NCI-H2196 (cell line): ENCODE data around the gene MIGA2.
A peak's percentile ranks its signal among the peaks of the same experiment; 100 is the strongest.

Experiments
- DNase-seq: peaks from one replicate; lab custom pipeline; 2025; ENCODE audit not compliant: unreplicated experiment; lab: John Stamatoyannopoulos, UW

MIGA2 gene

DNA sequence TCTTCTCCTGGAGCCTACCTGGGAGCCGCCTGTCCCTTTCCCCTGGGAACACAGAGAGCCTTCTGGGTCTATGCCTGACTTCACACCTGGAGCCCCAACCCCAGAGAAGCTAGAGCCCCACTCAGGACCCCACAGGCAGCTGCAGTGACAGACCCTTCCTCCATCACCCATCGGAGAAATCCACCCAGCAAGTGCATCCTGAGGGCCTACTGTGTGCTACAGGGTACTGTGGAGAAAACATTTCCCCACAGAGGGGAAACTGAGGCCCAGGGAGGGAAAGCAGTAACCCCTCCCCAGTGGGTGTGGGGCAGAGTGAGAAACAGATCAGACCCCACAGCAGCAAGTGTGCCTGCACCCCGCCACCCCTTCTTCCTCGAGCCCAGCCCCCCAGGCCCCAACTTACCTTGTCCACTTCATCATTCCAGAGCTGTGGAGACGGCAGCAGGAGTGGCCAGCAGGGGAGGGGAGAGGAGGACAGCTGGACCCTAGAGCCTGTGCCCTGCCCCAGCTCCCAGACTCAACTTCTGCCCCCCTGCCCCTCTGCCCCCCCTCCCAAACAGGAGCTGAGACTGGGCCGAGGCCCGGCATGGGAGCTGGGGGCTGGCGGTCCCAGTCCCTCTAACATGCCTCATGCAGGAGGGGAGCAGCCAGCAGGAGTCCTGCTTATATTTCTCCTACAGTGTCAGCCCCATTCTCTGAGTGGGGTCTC is 26.0 kb upstream of the MIGA2 start:
- DNase-seq: no peak

DNA sequence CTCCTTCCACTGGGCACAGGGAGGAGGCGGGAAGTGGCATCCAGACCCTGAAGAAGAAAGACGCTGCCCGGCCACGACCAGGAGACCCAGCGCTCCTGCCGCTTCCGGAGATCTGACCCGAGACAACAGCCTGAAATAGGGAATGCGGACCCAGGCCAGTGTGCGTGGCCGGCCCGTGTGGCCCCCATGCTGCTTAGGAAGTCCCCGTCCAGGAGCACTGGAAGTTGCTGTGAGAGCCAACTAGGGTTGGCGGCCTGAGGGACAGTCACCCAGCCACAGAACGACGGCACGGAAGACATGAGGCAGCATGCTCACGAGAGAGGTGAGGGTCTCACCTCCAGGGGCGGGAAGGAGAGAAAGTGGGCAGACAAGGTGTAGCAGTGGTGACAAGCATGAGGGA is 25.3 kb upstream of the MIGA2 start:
- DNase-seq: no peak

DNA sequence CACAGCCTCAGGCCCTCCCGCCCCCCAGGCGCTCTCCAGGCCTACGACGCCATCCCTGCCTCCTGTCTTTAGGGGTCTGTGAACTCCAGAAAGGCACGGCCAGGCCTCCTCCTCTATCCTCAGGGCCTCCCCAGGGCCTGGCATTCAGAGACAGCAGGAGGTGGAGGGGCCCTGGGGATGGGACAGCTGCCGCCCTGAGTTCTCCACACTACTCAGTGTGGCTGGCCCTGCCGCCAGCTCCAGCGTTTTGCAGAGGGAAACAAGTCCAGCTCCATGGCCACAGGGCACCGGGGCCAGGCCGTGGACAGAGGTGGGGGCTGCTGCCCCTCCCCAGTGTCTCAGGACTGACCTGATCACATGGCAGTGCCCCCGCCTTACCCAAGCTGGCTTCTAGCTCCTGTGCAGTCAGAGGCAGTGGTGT is 24.7 kb upstream of the MIGA2 start:
- no peak for DNase-seq

DNA sequence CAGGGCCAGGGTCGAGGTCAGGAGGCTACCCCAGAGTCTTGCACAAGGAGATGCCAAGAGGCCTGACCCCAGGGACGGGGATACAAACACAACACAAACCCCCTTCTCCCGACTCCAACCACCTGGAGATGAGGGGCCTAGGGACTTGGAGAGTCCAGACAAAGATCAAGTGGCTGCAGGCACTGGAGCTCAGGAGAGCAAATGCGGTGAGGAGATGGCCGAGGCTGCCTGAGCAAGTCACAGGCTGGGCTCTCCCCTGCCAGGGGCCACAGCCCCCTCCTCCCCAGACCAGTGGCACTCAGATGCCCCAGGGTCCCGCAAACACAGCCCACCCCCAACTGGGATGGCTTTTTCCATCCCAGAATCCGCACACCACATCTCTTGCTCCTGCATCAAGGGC is 24.1 kb upstream of the MIGA2 start:
- DNase-seq: no peak

DNA sequence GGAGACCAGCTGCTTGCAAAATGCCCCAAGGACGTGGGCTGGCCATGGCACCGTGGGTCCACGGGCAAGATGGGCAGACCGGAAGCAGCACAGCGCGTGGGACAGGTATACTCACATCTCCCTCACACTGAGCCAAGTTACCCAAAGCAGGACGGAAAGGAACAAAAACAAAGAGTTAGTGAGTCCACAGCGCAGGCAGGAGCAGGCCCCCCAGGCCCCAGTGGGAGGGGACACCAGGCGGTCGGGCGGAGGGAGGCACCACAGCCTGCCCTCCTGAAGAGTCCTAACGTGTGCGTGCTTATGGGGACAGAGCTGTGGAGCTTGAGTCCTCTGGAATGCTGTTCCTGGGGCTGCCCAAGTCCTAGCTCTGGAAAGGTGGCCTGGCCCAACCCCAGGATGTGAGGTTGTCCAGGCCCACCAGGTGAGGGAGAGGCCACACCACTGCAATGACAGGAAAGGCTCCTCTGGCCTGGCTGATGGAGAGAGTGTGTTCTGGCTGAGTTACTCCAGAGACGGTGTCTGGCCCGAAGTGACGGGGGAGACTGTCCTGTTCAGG is 23.5 kb upstream of the MIGA2 start:
- DNase-seq: no peak

DNA sequence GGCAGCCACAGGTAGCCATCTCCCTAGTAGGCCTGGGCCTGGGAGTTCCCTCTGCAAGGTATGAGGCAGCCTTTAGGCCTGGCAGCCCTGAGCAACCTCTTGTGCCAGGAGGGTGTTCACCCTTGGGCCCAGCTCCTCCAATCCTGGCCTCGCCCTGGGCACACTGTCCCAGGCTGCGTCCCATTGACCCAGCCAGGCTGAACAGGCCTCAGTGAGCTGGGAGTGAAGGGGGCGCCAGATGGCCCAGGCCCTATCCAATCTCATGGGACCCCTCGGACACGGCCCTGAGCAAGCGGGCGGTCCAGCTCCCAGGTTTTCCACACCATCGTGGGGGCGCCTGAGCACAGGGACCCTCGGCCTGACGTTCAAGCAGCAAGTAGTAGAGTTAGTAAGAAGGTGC is 22.8 kb upstream of the MIGA2 start:
- DNase-seq: no peak

DNA sequence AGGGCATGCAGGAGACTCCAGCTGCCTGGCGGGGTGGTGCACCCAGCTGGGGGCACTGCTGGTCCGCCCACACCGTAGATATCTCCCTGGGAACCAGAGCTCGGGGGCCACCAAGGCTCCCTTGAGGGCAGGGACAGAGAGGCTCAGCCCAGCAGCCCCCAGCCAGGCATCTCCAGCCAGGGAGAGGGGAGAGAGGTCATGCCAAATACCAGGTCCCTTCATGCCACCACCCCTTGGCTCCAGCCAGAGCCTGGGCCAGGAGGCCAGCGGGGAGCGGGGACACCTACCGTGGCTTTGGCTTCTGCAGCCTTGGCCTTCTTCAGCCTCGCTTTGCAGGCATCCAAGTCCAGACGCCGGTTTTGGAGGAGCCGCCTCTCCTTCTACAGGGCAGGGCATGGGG is 22.3 kb upstream of the MIGA2 start:
- DNase-seq: no peak

DNA sequence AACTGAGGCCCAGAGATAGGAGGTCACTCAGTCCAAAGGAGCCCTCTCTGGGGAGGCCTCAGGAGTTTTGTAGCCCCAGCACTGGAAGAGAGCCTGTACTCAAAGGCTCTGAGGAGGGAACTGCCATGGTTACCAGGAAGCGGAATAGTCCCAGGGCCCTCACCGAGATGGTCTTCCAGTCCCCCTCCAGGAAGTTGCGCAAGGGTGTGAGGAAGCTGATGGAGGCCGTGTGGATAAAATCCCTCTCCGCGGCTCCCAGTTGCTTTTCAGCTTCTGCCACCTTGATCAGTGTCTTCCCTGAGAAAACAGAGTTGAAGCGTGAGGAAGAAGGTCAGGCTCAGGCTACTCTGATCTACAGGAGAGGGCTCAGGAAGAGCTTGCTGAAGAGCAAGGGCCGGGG is 21.8 kb upstream of the MIGA2 start:
- no peak for DNase-seq

DNA sequence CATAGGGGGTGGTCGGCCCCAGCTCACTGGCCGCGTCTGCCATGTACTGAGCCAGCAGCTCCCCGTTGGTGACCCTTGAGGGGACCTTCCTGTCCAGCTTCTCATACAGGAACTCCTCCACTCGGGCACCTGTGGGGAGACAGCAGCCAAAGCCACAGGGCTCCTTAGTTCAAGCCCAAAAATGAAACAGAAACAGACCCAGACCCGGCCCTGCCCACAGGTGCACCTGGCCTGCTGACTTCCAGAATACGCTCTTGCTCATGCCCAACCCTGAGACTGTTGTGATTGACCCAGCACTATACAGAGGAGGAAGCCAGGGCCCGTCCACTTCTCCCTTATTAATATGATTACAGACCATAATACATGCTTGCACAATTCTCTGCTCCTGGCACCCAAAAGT is 15.3 kb upstream of the MIGA2 start:
- DNase-seq: no peak

DNA sequence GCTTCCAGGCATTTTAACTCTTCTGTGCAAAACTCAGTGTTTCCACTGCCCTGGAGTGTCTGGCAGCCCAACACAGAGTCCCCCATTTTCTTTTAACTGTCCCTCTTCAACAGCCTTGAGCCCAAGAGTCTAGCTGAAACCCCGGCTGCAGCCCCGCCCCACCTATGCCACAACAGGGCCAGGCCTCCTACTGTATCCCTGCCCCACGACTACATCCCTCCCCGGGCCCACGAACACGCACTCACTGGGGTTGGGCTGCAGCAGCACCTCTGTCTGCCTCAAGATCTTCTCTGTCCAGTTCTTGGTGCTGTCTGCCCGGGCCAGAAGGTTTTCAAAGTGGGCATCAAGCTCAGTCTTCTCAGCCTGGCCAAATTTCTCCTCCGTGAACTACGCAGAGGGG is 14.4 kb upstream of the MIGA2 start:
- DNase-seq: no peak

DNA sequence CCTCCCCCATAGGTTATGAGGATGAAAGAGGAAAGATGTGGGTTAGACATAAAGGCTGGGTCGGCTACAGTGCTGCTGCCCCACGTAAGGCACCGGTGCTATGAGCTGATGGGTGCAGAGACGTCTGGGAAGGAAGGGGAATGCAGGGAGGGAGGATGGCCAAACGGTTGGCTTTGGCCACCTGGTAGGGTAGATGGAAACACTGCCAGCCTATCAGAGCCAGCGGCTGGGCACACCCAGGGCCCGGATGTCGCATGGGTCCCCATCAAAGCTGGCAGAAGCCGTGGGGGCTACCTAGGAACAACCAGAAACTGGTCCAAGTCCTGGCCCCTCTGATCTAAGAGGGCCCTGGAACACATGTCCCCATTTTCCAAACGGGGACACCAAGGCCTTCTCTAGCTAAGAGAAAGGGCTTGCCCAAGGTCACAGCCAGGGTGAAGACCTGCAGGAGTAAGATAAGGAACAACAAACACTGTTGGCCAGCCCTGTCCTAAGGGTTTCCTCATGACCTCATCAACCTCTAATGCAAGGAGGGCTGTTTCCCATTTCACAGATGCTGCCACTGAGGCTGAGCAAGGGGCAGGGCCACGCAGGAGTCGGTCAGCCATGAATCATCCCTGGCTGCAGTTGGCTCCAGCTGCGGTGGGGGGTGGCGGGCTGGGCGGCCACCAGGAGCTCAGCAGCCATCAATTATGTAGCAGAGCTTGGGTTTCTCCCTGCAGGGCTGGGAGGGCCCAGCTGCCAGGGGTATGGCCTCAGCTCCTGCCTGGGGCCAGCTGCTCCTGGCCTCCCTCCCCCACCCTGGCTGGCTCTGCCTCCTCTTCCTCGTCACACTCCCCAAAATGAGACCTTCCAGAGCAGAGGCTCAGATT is 13.2 kb upstream of the MIGA2 start:
- peak; percentile 70 for DNase-seq

DNA sequence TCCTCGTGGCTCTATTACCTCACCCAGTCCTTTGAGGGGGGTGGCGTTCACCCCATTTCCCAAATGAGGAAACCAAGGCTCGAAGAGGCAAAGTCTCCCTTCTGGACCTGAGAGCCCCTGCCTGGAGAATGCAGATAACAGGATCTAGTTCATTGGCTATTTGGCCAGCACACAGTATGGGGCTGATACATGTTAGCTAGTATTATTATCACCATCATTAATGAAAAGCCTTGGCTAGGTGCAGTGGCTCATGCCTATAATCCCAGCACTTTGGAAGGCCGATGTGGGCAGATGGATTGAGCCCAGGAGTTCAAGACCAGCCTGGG is 12.6 kb upstream of the MIGA2 start:
- no peak for DNase-seq

DNA sequence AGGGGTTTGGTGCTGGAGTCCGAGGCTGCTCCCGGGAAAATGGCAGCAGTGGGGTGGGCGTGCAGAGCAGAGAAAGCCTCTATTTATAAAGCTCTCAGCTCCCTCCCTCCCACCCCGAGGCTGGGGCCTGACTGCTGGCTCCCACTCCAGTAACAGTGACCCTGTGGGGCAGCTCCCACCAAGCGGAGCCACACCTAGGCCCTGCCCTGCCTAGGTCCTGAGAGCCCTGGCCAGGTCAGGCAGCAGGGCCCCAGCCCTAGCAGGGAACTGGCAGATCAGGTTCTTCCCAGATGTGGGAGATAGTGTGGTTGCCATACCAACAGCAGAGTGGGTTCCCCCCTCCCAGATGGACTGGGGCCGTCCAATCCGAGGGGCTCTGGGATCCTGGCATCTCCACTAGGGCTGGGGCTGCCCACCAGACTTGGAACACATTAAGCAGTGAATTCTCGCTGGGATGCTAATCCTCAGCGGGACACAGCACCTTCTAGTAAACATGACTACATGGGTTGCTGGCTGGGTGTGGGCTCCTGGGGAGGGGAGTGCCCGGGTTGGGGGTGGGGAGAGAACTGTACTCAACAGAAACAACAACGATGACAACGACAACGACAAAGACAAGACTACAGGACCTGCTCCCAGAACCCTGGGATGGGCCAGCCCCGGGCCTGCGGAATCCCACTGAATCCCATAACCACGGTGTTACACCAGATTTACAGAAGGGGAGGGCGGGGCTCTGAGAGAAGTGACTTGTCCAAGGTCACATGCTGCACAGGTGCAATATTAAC is 9.8 kb upstream of the MIGA2 start:
- DNase-seq: peak; percentile 39

DNA sequence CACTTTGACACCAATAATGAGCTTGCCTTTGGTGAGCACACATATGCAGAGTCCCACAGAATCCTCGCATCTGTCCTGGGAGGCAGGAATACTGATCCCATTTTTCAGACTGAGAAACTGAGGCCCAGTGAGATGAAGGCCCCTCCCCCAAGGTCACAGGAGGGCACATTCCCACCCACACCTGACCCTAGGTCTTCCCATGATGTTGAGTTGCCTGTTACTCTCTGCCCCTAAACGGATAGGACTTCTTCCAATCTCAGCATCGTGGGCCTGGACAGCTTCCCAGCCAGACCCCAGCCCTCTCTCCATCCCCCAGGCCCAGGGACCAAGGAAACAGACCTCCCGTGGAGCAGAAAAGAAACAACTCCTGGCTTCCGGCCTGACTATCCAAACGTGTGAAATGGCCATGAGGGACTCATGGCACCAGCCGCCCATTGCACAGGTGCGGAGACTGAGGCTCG is 9.2 kb upstream of the MIGA2 start:
- DNase-seq: no peak

DNA sequence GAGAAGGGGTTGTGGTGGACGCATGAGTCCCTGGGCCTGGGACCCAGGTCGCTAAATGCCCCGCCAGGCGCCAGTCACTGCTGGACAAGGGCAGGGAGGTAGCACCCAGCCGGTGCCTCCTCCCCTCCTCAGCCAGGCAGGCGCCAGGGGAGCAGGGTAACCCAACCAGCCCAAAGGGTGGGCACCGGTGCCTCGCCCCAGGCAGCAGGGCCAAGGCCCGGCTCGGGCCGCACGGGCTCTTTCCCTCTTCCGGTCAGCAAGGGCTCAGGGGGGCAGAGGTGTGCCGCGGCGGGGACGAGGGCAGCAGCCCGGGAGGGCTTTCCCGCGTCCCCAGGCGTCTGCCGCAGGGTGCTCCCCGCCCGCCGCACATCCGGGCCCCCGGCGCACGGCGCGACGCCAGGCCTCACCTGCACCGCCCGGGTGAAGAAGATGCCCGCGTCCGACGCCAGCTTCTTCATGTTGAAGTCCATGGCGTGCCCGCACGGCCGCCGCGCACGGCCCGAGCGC is 8.7 kb upstream of the MIGA2 start:
- DNase-seq: peak; percentile 79

DNA sequence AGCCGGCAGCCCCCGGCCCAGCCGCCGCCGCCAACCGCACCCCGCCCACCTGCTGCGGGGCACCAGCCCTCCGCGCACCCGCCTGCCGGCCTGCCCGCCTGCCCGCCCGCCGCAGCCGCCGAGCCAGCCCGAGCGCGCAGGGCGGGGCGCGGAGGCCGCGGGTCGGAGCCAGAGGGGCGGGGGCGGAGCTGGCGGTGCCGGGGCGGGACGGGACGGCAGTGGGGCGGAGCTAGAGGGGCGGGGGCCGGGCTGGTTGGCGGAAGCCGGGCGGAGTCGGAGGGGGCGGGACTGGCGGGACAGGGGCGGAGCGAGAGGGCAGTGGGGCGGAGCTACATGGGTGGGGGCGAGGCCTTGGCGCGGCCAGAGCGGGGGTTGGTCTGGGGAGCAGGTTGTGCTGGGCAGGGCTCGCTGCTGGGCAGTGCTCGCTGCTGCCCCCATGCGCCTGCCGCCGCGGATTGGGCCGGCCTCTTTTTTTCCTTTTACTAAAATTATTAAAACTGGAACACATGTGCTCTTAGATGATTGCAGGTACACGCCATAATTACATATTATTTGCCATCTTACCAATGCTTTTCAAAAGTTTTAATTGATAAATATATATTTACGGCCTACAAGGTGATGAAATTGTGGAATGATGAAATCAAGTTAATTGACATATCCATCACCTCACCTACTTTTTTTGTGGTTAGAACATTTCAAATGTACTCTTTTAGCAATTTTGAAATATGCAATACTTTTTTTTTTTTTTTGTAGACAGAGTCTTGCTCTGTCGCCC is 8.0 kb upstream of the MIGA2 start, which contains the start of gene SH3GLB2:
TSS of gene SH3GLB2 (minus strand) at position 140 of the 775 bp plus-strand sequence. CDS start 177 bp downstream, outside the sequence.
- peak; percentile 84 for DNase-seq

DNA sequence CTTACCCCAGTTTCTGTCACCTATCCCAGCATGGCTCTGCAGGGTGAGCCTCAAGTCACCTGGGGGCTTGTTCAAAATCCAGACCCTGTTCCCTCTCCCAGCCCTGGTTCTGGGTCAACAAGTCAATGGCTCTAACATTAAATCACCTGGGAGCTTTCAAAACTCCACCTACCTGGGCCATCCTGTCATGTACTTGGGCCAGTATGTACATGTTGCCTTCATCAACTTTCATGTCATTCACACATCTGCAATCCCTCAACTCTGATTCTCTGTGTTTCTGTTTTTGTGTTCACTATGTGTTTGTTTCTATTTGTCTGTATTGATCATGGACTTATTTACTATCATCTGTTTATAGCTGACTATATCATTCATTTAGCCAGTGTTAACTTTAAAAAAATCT is 6.2 kb upstream of the MIGA2 start:
- no peak for DNase-seq

DNA sequence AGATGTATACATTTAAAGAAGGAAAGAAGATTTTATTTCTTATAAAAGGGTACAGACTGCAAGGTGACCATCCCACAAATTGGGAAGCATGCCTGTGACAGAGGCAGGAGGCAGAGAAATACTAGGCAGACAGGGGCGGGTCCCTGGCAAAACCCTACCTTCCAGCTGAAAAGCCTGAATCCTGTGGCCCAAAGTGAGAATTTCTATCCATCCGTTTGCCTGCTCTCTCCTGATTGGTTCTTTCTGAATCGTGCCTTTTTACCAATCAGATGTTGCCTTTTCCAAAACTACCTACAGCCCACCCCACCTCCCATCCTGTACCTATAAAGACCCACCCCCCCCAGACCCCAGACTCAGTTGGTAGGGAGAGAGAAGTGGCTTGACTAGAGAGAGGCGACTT is 4.9 kb upstream of the MIGA2 start:
- no peak for DNase-seq

DNA sequence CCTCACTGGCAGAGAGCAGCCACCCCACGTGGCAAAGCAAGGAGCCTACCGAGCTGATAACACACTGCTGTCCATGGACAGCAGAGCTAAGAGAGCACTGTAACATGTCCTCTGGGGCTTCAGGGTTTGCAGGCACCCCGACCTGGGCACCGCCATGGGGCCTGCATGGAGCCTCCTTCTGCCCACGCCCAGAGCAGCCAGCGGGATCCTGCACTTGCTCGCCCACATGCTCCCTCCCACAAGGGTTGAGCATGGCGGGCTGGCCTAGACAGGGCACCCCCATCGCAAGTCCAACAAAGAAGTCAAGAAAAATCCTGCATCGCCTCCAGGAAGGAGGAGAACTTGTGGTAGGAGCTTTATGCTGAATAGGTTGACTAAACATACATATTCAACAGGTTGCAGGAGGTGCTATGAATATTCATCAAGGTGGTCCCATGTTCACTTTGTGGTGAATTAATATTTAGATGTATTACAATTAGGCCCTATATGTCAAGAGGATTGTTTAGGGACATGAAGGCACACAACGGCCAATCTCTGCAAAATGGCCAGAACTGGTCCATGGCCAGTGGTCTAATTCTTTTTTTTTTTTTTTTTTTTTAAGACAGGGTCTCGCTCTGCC is 3.8 kb upstream of the MIGA2 start:
- no peak for DNase-seq

DNA sequence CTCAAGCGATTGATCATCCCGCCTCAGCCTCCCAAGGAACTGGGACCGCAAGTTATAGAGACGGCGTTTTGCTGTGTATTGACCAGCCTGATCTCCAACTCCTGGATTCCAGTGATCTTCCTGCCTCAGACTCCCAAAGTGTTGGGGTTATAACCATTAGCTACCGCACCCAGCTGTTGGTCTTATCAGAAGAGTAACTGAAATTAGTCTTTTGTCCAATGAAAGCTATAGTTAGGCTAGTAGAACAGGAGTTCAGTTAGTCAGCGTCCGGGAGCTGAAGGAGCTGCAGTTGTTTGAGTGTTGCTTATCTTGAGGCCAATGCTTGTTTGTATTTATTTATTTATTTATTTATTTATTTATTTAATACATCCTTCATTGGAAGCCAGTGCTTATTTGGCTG is 3.2 kb upstream of the MIGA2 start:
- DNase-seq: no peak
